ENCODE data around the gene LIMD2.
A peak's percentile ranks its signal among the peaks of the same experiment; 100 is the strongest.

LIMD2 gene

GRCh38 chr17:63696381-63696961, 3.5 kb downstream of the LIMD2 start:
- peaks cover 5% of the 10 kb centered on the region for H3K4me1 ChIP-seq (ENCODE audit: low read length)
- no peaks in the 10 kb centered on the region for H3K9me3 ChIP-seq (replicated peaks; ENCODE audit: insufficient read depth, low read length)
- no peak overlapping the region for H3K9ac ChIP-seq (ENCODE audit: low read length)
- TF ChIP-seq EZH2phosphoT487 (IDR thresholded peaks at IDR 0.05; ENCODE audit: low read length), result no peak
- TF ChIP-seq, protein P1, sequence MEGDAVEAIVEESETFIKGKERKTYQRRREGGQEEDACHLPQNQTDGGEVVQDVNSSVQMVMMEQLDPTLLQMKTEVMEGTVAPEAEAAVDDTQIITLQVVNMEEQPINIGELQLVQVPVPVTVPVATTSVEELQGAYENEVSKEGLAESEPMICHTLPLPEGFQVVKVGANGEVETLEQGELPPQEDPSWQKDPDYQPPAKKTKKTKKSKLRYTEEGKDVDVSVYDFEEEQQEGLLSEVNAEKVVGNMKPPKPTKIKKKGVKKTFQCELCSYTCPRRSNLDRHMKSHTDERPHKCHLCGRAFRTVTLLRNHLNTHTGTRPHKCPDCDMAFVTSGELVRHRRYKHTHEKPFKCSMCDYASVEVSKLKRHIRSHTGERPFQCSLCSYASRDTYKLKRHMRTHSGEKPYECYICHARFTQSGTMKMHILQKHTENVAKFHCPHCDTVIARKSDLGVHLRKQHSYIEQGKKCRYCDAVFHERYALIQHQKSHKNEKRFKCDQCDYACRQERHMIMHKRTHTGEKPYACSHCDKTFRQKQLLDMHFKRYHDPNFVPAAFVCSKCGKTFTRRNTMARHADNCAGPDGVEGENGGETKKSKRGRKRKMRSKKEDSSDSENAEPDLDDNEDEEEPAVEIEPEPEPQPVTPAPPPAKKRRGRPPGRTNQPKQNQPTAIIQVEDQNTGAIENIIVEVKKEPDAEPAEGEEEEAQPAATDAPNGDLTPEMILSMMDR (IDR thresholded peaks at IDR 0.05; ENCODE audit: low read length), result peak; percentile 25
- H3K9me2 ChIP-seq (replicated peaks; ENCODE audit: insufficient read depth, low read length), result no peaks in the 10 kb centered on the region
- DNase-seq, result peak; percentile 20
- H3K4me3 ChIP-seq (ENCODE audit: low read length), result no peak overlapping the region
- no peaks in the 10 kb centered on the region for H3K27me3 ChIP-seq (replicated peaks; ENCODE audit: insufficient read depth, low read length)
- H3K27ac ChIP-seq (ENCODE audit: low read length), result no peak overlapping the region
- no peak overlapping the region for H3K4me2 ChIP-seq (ENCODE audit: low read depth, low read length)
- H3K79me2 ChIP-seq (ENCODE audit: low read length), result no peaks in the 10 kb centered on the region
- no peaks in the 10 kb centered on the region for H4K20me1 ChIP-seq (ENCODE audit: insufficient read depth, low read length)
- no peaks in the 10 kb centered on the region for H3K36me3 ChIP-seq (replicated peaks; ENCODE audit: insufficient read depth, low read length)
- H2AFZ ChIP-seq (ENCODE audit: low read length), result no peak overlapping the region
- no peaks in the 10 kb centered on the region for H3F3A ChIP-seq (ENCODE audit: insufficient read depth, low read length)

GRCh38 chr17:63695889-63696288, 4.0 kb downstream of the LIMD2 start:
- H4K20me1 ChIP-seq (ENCODE audit: insufficient read depth, low read length), result no peaks in the 10 kb centered on the region
- H3K4me3 ChIP-seq (ENCODE audit: low read length), result no peak overlapping the region
- no peaks in the 10 kb centered on the region for H3K9me3 ChIP-seq (replicated peaks; ENCODE audit: insufficient read depth, low read length)
- H3K9me2 ChIP-seq (replicated peaks; ENCODE audit: insufficient read depth, low read length), result no peaks in the 10 kb centered on the region
- no peak for TF ChIP-seq EZH2 (optimal IDR thresholded peaks at IDR 0.05; ENCODE audit: low read depth, low read length)
- TF ChIP-seq, protein P1 (IDR thresholded peaks at IDR 0.05; ENCODE audit: low read length), result no peak
- no peak for TF ChIP-seq EZH2phosphoT487 (IDR thresholded peaks at IDR 0.05; ENCODE audit: low read length)
- peaks cover 5% of the 10 kb centered on the region for H3K4me1 ChIP-seq (ENCODE audit: low read length)
- no peak overlapping the region for H3K9ac ChIP-seq (ENCODE audit: low read length)
- H3F3A ChIP-seq (ENCODE audit: insufficient read depth, low read length), result no peaks in the 10 kb centered on the region
- H3K27ac ChIP-seq (ENCODE audit: low read length), result no peak overlapping the region
- H3K79me2 ChIP-seq (ENCODE audit: low read length), result no peaks in the 10 kb centered on the region
- no peaks in the 10 kb centered on the region for H3K27me3 ChIP-seq (replicated peaks; ENCODE audit: insufficient read depth, low read length)
- no peak overlapping the region for H3K4me2 ChIP-seq (ENCODE audit: low read depth, low read length)
- no peak for DNase-seq
- H3K36me3 ChIP-seq (replicated peaks; ENCODE audit: insufficient read depth, low read length), result no peaks in the 10 kb centered on the region
- no peak overlapping the region for H2AFZ ChIP-seq (ENCODE audit: low read length)

GRCh38 chr17:63694950-63695773, 4.8 kb downstream of the LIMD2 start:
- H3K27ac ChIP-seq (ENCODE audit: low read length), result no peak overlapping the region
- TF ChIP-seq EZH2phosphoT487 (IDR thresholded peaks at IDR 0.05; ENCODE audit: low read length) (no peak), EZH2 (optimal IDR thresholded peaks at IDR 0.05; ENCODE audit: low read depth, low read length) (no peak)
- TF ChIP-seq, protein P1 (IDR thresholded peaks at IDR 0.05; ENCODE audit: low read length), result no peak
- DNase-seq, result no peak
- H3K4me2 ChIP-seq (ENCODE audit: low read depth, low read length), result no peak overlapping the region
- no peaks in the 10 kb centered on the region for H3K9me3 ChIP-seq (replicated peaks; ENCODE audit: insufficient read depth, low read length)
- no peak overlapping the region for H3K9ac ChIP-seq (ENCODE audit: low read length)
- H3F3A ChIP-seq (ENCODE audit: insufficient read depth, low read length), result no peaks in the 10 kb centered on the region
- no peak overlapping the region for H2AFZ ChIP-seq (ENCODE audit: low read length)
- no peaks in the 10 kb centered on the region for H3K79me2 ChIP-seq (ENCODE audit: low read length)
- no peaks in the 10 kb centered on the region for H3K27me3 ChIP-seq (replicated peaks; ENCODE audit: insufficient read depth, low read length)
- H3K36me3 ChIP-seq (replicated peaks; ENCODE audit: insufficient read depth, low read length), result no peaks in the 10 kb centered on the region
- H3K4me3 ChIP-seq (ENCODE audit: low read length), result no peak overlapping the region
- no peaks in the 10 kb centered on the region for H3K9me2 ChIP-seq (replicated peaks; ENCODE audit: insufficient read depth, low read length)
- no peaks in the 10 kb centered on the region for H4K20me1 ChIP-seq (ENCODE audit: insufficient read depth, low read length)
- peaks cover 5% of the 10 kb centered on the region for H3K4me1 ChIP-seq (ENCODE audit: low read length)
